Measurements from ENCODE around the gene SLC35D1. TPM values are rescaled to one million over a fixed set of nuclear protein-coding genes. Genes with fewer than 3 reads are reported as not detected.
"Not testable (repeated sequence)": the region's sequence is repeated elsewhere in the genome, so short reads cannot be mapped to it uniquely, and the experiment has no call there.

Gene SLC35D1
- total RNA-seq, 1 experiment from 2014 or later: 7.0 TPM

DNA sequence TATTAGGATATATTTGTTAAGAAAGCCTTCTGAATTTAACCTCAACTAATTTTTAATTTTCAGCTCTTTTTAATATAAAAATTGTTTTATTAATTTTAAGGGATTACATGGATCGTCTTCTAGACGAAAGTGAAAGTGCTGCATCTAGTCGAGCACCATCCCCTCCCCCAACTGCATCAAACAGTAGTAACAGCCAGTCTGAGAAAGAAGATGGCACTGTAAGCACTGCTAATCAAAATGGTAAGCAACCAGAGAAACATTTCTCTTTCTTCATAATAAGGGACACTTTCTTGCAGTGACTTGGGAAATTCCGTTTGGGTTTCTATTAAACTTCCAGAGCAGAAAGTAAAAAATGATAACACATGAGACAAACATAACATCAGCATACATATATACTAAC is 72.3 kb downstream of the SLC35D1 start:
- ChIA-PET CTCF (interaction anchor here (0.6 kb wide), 1 partner anchor 267 kb away, joined by 8 read pairs; no protein-coding TSS in a partner anchor), POLR2A (no interaction called here)
- intact Hi-C loops (cut with micrococcal nuclease; ENCODE audit: unreplicated experiment) (no loop called here), in situ Hi-C loops (cut with HindIII; ENCODE audit: low pct_unique_long_range_greater_than_20kb, low sequenced_read_pairs) (no loop called here)
- Histone ChIP-seq H3K9me3 (ENCODE audit: control insufficient read depth, insufficient read depth, low read depth, low read length) (no peaks in the 10 kb centered on the region), H3K27ac (ENCODE audit: low read length) (no peak overlapping the region; the same call in 1 of the 2 replicates), H3K27me3 (ENCODE audit: control insufficient read depth, insufficient read depth, low read length) (no peaks in the 10 kb centered on the region), H3K4me3 (ENCODE audit: low read depth in 2 of 2, low read length in 2 of 2) (no peak overlapping the region; a peak in 1 of 4 replicates), H3K36me3 (ENCODE audit: control insufficient read depth, insufficient read depth, low read length) (peaks cover 66% of the 10 kb centered on the region), H3K4me1 (ENCODE audit: control insufficient read depth, insufficient read depth, low read length) (peaks cover 9% of the 10 kb centered on the region; the same call in 1 of the 2 replicates)
- TF ChIP-seq SIN3A (IDR thresholded peaks at IDR 0.05; ENCODE audit: borderline replicate concordance, insufficient read depth, low read depth, low read length) (no peak), TCF7L2 (IDR thresholded peaks at IDR 0.05; ENCODE audit: low read depth, low read length) (no peak)
- TF ChIP-seq, protein P1, sequence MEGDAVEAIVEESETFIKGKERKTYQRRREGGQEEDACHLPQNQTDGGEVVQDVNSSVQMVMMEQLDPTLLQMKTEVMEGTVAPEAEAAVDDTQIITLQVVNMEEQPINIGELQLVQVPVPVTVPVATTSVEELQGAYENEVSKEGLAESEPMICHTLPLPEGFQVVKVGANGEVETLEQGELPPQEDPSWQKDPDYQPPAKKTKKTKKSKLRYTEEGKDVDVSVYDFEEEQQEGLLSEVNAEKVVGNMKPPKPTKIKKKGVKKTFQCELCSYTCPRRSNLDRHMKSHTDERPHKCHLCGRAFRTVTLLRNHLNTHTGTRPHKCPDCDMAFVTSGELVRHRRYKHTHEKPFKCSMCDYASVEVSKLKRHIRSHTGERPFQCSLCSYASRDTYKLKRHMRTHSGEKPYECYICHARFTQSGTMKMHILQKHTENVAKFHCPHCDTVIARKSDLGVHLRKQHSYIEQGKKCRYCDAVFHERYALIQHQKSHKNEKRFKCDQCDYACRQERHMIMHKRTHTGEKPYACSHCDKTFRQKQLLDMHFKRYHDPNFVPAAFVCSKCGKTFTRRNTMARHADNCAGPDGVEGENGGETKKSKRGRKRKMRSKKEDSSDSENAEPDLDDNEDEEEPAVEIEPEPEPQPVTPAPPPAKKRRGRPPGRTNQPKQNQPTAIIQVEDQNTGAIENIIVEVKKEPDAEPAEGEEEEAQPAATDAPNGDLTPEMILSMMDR (IDR thresholded peaks at IDR 0.05): no peak
- TF ChIP-seq, protein P2, sequence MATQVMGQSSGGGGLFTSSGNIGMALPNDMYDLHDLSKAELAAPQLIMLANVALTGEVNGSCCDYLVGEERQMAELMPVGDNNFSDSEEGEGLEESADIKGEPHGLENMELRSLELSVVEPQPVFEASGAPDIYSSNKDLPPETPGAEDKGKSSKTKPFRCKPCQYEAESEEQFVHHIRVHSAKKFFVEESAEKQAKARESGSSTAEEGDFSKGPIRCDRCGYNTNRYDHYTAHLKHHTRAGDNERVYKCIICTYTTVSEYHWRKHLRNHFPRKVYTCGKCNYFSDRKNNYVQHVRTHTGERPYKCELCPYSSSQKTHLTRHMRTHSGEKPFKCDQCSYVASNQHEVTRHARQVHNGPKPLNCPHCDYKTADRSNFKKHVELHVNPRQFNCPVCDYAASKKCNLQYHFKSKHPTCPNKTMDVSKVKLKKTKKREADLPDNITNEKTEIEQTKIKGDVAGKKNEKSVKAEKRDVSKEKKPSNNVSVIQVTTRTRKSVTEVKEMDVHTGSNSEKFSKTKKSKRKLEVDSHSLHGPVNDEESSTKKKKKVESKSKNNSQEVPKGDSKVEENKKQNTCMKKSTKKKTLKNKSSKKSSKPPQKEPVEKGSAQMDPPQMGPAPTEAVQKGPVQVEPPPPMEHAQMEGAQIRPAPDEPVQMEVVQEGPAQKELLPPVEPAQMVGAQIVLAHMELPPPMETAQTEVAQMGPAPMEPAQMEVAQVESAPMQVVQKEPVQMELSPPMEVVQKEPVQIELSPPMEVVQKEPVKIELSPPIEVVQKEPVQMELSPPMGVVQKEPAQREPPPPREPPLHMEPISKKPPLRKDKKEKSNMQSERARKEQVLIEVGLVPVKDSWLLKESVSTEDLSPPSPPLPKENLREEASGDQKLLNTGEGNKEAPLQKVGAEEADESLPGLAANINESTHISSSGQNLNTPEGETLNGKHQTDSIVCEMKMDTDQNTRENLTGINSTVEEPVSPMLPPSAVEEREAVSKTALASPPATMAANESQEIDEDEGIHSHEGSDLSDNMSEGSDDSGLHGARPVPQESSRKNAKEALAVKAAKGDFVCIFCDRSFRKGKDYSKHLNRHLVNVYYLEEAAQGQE (IDR thresholded peaks at IDR 0.05; ENCODE audit: insufficient read depth in 1 of 2, low read depth in 2 of 2, low read length in 1 of 2): no peak
- no TSS peak for BruUV-seq (replicated peaks)
- ATAC-seq (no peak), DNase-seq (ENCODE audit: low read depth, low spot score) (no peak)

DNA sequence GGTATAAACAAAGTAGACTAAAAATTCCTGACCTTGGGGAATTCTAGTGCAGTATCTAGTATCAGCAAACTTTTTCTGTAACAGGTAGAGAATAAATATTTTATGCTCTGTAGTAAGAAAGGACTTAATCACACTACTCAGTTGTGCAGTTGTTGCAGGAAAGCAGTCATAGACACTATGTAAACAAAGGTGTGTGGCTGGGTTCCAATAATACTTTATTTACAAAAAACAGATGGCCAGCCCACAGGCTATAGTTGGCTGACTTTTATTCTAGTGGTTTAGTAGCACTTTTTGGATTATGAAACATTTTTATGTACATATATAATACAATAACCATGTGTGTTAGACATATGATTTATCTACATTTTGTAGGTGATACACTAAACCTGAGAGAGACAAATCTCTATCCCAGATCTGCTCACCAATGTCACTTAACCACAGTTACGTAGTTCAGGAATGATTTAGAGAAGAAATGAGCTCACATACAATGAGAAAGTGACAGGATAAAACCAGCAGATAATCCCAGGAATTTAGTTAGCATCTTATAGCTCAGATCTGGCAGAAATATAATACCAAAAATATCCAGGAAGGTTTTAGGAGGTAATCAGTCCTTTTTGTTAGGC is 73.1 kb downstream of the SLC35D1 start:
- no peaks in the 10 kb centered on the region for H3K9me3 ChIP-seq (ENCODE audit: control insufficient read depth, insufficient read depth, low read depth, low read length)
- peaks cover 9% of the 10 kb centered on the region; the same call in 1 of the 2 replicates for H3K4me1 ChIP-seq (ENCODE audit: control insufficient read depth, insufficient read depth, low read length)
- CTCF ChIA-PET: interaction anchor here (0.6 kb wide), 2 partner anchors 266 to 520 kb away, joined by 3 to 8 read pairs; no protein-coding TSS in a partner anchor
- no peak for DNase-seq (ENCODE audit: low read depth, low spot score)
- intact Hi-C loops (cut with micrococcal nuclease; ENCODE audit: unreplicated experiment) (no loop called here), in situ Hi-C loops (cut with HindIII; ENCODE audit: low pct_unique_long_range_greater_than_20kb, low sequenced_read_pairs) (no loop called here)
- POLR2A ChIA-PET: no interaction called here
- H3K27me3 ChIP-seq (ENCODE audit: control insufficient read depth, insufficient read depth, low read length): no peaks in the 10 kb centered on the region
- no TSS peak for BruUV-seq (replicated peaks)
- no peak overlapping the region; the same call in 1 of the 2 replicates for H3K27ac ChIP-seq (ENCODE audit: low read length)
- no peak for ATAC-seq
- H3K36me3 ChIP-seq (ENCODE audit: control insufficient read depth, insufficient read depth, low read length): peaks cover 65% of the 10 kb centered on the region
- no peak overlapping the region for H3K4me3 ChIP-seq (ENCODE audit: low read depth in 2 of 2, low read length in 2 of 2)
- TF ChIP-seq SIN3A (IDR thresholded peaks at IDR 0.05; ENCODE audit: borderline replicate concordance, insufficient read depth, low read depth, low read length): no peak
- TF ChIP-seq POLR2AphosphoS5 (IDR thresholded peaks at IDR 0.05; ENCODE audit: low read depth, low read length): no peak
- TF ChIP-seq, protein P1 (IDR thresholded peaks at IDR 0.05): no peak
- no peak for TF ChIP-seq TCF7L2 (IDR thresholded peaks at IDR 0.05; ENCODE audit: low read depth, low read length)
- TF ChIP-seq, protein P2 (IDR thresholded peaks at IDR 0.05; ENCODE audit: insufficient read depth in 1 of 2, low read depth in 2 of 2, low read length in 1 of 2): no peak

DNA sequence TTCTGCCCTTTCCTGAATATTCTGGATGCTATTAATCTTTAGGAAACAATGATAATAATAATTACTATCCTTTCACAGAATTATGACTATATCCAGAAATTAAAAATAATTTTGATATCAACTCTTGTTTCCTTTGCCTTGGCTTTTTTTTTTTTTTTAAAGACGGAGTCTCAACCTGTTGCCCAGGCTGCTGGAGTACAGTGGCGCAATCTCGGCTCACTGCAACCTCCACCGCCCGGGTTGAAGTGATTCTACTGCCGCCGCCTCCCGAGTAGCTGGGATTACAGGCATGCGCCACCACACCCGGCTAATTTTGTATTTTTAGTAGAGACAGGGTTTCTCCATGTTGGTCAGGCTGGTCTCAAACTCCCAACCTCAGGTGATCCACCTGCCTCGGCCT is 74.3 kb downstream of the SLC35D1 start:
- H3K27me3 ChIP-seq (ENCODE audit: control insufficient read depth, insufficient read depth, low read length); H3K4me1 ChIP-seq (ENCODE audit: control insufficient read depth, insufficient read depth, low read length); BruUV-seq (replicated peaks); H3K27ac ChIP-seq (ENCODE audit: low read length); DNase-seq (ENCODE audit: low read depth, low spot score); in situ Hi-C loops (cut with HindIII; ENCODE audit: low pct_unique_long_range_greater_than_20kb, low sequenced_read_pairs); H3K9me3 ChIP-seq (ENCODE audit: control insufficient read depth, insufficient read depth, low read depth, low read length); CTCF ChIA-PET; intact Hi-C loops (cut with micrococcal nuclease; ENCODE audit: unreplicated experiment); ATAC-seq; H3K4me3 ChIP-seq (ENCODE audit: low read depth in 2 of 2, low read length in 2 of 2): not testable (repeated sequence)
- POLR2A ChIA-PET: interaction anchor here (0.6 kb wide), 1 partner anchor 445 kb away, joined by 10 read pairs; no protein-coding TSS in a partner anchor
- H3K36me3 ChIP-seq (ENCODE audit: control insufficient read depth, insufficient read depth, low read length): peaks cover 58% of the 10 kb centered on the region

Measured in Panc1 (cell line).